NCI-H2107 treated with DMSO at 0.1 percent for 48 hours (cell line): Measurements from ENCODE around the gene ICE1.
"Not testable (repeated sequence)": the region's sequence is repeated elsewhere in the genome, so short reads cannot be mapped to it uniquely, and the experiment has no call there.

Experiments
- DNase-seq: peaks from one replicate; lab custom pipeline; 2025; ENCODE audit not compliant: unreplicated experiment; lab: John Stamatoyannopoulos, UW

The ICE1 gene

DNA sequence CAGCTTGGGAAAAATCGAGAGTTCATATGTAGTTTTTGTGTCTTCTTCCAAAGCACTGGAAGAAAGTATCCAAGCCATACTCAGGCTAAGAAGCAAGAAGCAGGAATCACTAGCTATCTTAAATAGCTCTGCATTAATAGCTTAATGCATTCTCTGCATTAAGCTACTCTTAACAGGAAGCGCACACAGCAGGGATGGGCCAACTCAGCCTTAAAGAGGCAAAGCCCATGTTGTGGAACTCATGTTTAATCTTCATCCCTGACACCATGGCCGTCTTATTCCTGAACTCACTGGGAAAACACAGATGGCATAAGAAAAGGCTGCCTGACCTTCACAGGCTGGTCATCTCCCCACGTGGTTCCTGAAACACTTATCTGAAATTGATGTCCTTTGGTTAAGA lies 18.7 kb upstream of the ICE1 start:
- no peak for DNase-seq

DNA sequence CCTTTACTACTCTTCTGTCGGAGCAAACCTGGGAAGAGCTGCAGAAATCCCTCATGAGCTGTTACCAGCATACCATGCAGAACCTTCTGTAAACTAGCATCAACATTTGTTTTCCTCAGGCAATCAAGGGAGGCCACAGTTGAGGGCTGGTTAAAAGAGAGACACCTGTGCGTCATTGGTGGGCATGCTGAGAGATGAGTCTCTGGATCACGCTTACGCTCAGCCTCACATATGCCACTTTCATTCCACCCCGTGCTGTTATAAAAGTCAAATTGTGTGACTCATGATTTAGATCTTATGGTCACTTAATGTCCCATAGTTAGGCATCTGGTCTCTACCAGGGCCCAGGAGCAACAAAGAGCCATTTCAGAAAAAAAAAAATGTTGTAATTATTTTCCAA lies 18.1 kb upstream of the ICE1 start:
- no peak for DNase-seq

GRCh38 chr5:5405441-5405840 lies 17.0 kb upstream of the ICE1 start:
- DNase-seq, result no peak

DNA sequence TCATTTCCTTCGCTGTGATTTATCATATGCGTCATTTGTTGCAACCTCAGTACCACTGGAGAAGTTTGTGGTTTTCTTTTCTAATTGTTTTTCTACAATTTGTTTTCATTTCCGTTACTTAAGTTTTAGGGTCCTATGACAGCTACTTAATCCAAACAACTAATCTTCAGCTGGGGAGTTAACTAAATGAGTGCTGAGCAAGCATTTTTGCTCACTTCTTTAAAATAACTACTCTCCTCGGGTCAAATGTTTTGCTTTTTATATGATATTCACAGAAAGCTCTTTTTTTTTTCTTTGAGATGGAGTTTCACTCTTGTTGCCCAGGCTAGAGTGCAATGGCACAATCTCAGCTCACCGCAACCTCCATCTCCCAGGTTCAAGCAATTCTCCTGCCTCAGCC lies 14.6 kb upstream of the ICE1 start:
- DNase-seq, result no peak

- DNase-seq, result no peak
Observed at GRCh38 chr5:5409151-5409810, 13.2 kb upstream of the ICE1 start.

GRCh38 chr5:5413856-5414255 lies 8.6 kb upstream of the ICE1 start:
- not testable (repeated sequence) for DNase-seq

- no peak for DNase-seq
Observed at GRCh38 chr5:5414999-5415398, 7.5 kb upstream of the ICE1 start.

- DNase-seq, result no peak
Observed at GRCh38 chr5:5416733-5417132, 5.7 kb upstream of the ICE1 start.

GRCh38 chr5:5418006-5418405 lies 4.5 kb upstream of the ICE1 start:
- DNase-seq, result no peak

GRCh38 chr5:5418764-5419163 lies 3.7 kb upstream of the ICE1 start:
- DNase-seq, result peak; percentile 84

GRCh38 chr5:5419291-5420210 lies 2.9 kb upstream of the ICE1 start:
- DNase-seq, result peak; percentile 71

GRCh38 chr5:5420251-5420650 lies 2.2 kb upstream of the ICE1 start:
- DNase-seq, result no peak

- no peak for DNase-seq
Observed at GRCh38 chr5:5421149-5421960, 1.1 kb upstream of the ICE1 start.

DNA sequence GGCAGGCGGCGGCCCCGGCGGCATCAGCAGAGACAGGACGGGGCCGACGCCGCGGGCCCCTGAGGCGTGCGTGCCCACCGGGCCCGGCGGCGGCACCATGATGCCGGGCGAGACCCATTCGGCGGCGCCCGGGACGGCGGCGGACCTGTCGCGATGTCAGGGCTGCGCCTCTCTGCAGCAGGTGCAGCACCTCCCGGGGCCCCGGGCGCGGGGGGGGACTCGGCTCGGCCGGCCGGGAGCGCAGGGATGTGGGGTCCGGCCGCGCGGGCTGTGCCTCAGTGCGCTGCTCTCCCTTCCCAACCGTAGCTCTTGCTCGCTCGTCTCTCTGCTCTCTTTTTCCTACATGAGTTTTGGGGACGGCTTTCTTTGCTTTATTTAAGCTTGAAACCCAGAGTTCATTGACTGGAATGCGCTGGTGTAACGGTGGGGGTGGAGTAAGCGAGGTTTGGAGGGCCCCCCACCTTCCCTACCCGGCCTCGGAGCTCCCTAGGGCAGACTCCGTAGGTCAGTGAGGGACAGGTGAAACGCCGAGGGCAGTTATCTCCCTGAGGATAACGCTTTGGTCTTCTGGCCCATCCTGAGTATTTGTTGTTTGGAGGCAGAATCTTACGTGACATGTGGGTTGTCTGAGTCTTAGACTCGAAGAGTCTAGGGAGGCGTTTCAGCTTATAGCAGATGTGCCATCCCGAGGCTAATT lies 490 bp downstream of the ICE1 start:
- DNase-seq, result no peak

DNA sequence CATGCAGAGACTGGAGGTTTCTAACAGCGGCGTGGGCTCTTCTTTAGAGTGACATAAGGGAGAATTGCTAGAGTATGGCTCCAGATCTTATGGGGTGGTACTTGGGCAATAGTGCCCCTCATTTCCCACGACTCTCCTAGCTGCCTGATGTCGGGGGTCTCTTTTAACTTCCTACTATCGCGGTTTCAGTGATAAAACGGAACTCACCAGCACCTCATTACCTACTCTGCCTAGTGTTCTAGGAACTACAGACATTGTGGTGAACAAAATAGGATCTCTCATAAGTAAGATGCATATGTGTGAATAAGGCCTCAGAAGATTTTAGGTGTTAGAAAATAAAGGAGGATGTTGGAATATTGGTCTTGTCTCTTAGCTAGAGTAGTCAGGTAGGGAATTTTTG lies 1.1 kb downstream of the ICE1 start:
- no peak for DNase-seq

DNA sequence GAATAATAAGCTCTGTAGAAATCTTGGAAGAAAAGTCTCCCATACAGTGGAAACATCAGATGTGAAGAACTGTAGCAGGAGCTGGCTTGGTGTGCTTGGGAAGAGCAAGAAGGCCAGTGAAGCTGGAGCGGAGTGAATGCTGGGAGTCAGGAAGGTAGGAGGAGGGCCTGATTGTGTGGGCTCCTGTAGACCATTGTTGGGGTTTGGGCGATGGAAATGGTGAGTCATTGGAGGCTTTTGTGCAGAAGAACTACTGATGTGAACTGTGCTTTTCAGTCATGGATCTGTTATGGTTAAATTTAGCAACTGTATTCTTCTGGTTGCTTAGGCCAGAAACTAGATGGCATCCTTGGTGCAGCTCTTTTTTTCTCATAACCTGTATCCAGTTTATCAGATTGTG lies 2.3 kb downstream of the ICE1 start:
- DNase-seq, result no peak

DNA sequence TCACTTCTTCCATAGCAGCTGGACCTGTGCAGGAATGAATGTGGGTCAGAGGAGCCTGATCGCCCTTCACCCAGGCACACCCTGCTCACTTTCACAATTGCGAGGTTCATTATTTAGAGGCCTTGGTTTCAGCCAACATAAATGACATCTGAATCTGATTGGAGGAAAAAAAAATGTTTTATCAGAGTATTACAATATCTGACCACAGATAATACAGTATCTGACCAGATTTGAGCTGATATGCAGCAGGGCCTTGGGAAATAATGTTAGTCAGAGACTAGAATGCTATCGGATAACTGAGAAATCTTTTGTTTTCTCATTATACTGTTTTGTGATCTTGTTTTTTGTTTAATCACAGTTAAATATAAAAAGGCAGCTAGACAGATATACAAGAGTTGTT lies 7.7 kb downstream of the ICE1 start:
- no peak for DNase-seq

DNA sequence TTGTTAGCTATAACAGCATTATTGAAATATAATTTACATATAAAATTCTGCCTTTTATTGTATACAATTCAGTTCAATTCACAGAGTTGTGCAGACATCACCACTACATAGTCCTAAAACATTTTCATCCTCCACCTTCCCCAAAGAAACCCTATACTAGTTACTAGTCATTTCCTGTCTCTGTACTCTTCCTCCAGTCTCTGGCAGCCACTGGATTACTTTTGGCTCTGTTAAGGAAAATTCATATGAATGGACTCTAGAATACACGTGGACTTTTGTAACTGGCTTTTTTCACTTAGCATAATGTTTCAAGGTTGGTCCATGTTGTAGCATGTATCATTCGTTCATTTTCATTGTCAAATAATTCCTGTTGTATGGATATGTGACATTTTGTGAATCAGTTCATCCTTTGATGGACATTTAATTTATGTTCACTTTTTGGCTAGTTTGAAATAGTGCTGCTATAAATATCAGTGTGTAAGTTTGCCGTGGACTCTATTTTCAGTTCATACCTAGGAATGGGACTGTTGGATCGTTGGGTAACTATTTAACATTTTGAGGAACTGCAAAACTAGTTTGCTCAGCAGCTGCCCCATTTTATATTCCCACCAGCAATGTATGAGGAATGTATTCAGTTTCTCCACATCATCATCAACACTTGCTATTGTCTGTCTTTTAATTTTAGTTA lies 9.7 kb downstream of the ICE1 start:
- DNase-seq, result no peak

- no peak for DNase-seq
Observed at GRCh38 chr5:5436203-5436760, 13.8 kb downstream of the ICE1 start.
